ENCODE measurements around the gene WWC2.

WWC2 gene

DNA sequence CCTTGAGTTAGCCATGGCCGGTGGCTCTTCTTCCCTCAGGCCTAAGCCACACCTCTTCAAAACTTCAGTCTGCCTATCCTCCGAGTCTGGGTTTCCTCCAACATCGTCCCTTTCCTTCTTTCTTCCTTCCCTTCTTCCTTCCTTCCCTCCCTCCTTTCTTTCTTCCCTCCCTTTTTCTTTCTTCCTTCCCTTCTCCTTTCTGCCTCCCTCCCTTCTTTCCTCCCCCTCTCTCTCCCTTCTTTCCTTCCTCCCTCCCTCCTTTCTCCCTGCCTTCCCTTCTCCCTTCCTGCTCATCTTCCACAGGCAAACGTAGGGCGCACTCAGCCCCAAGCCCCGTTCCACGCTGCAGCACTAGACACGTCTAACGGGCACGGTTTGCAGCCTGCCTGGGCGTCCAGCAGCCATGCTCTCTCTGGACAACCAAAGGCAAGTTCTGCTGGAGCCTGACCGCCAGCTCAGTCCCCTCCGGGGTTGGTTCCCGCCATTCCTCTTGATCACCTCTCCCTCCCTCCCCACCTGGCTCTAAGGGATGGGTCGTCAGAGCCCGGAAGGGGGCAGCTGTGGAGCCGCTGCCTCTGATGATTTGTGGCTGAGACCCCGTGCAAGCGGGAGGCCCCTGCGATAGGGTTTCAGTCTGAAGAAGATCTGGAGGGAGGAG lies 257.2 kb downstream of the WWC2 start:
- H3K4me3 ChIP-seq (ENCODE audit: insufficient read depth, low read length, poor library complexity, severe bottlenecking) = no peak overlapping the region
- H3K4me2 ChIP-seq (ENCODE audit: low read depth, low read length, poor library complexity, severe bottlenecking) = no peak overlapping the region
- H3F3A ChIP-seq (ENCODE audit: insufficient read depth) = no peaks in the 10 kb centered on the region
- no peak overlapping the region for H3K27ac ChIP-seq (ENCODE audit: low read depth, low read length)
- no peaks in the 10 kb centered on the region for H4K20me1 ChIP-seq (ENCODE audit: low read depth, low read length)
- H3K9ac ChIP-seq (ENCODE audit: low read length) = no peak overlapping the region
- no peak for TF ChIP-seq EZH2phosphoT487 (conservative IDR thresholded peaks at IDR 0.05; ENCODE audit: low read length)
- TF ChIP-seq, protein P1, sequence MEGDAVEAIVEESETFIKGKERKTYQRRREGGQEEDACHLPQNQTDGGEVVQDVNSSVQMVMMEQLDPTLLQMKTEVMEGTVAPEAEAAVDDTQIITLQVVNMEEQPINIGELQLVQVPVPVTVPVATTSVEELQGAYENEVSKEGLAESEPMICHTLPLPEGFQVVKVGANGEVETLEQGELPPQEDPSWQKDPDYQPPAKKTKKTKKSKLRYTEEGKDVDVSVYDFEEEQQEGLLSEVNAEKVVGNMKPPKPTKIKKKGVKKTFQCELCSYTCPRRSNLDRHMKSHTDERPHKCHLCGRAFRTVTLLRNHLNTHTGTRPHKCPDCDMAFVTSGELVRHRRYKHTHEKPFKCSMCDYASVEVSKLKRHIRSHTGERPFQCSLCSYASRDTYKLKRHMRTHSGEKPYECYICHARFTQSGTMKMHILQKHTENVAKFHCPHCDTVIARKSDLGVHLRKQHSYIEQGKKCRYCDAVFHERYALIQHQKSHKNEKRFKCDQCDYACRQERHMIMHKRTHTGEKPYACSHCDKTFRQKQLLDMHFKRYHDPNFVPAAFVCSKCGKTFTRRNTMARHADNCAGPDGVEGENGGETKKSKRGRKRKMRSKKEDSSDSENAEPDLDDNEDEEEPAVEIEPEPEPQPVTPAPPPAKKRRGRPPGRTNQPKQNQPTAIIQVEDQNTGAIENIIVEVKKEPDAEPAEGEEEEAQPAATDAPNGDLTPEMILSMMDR (IDR thresholded peaks at IDR 0.05; ENCODE audit: insufficient read depth, low read length, poor library complexity, severe bottlenecking) = no peak
- H3K27me3 ChIP-seq (ENCODE audit: low read length) = no peaks in the 10 kb centered on the region
- H3K79me2 ChIP-seq (ENCODE audit: insufficient read depth, low read length) = no peaks in the 10 kb centered on the region
- H3K9me2 ChIP-seq (replicated peaks; ENCODE audit: insufficient read depth, low read length) = no peaks in the 10 kb centered on the region
- H2AFZ ChIP-seq (ENCODE audit: low read depth, low read length, severe bottlenecking) = no peak overlapping the region
- no peaks in the 10 kb centered on the region for H3K36me3 ChIP-seq (ENCODE audit: low read length)
- H3K9me3 ChIP-seq (ENCODE audit: insufficient read depth, low read length) = no peaks in the 10 kb centered on the region

DNA sequence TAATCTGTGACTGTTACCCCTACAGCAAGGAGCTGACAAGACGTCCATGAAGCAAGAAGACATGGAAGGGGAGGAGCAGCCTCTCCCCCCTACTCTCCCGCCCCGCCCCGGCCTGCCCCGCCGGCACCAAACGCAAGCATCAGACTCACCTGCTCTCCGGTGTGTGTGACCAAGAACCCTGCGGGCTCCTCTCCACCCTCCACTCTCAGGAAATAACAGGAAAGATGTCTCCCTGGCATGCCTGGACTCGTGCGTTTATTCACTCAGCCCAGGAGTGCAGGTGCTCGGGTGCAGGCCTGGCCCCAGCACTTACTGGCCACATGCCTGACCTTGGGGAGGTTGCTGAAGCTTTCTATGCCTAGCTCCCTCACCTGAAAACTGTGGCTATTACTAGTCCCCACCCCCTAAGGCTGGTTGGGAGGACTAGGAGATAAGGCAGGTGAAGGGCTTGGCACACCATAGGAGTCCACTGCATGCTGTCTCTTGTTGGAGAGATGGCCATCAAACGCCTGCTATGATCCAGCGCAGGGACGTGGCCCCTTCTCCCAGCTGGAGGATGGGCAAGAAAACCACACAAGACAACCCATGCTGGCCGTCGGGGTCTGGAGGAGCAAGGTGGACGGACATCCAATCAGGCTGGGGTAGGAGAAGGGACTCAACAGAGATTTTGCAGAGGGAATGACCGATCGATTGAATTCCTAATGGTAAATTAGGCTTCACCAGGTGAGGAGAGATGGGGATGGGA lies 258.0 kb downstream of the WWC2 start:
- Histone ChIP-seq H3K27me3 (ENCODE audit: low read length) (no peaks in the 10 kb centered on the region), H3K4me2 (ENCODE audit: low read depth, low read length, poor library complexity, severe bottlenecking) (no peak overlapping the region), H3K36me3 (ENCODE audit: low read length) (no peaks in the 10 kb centered on the region), H3K9me2 (replicated peaks; ENCODE audit: insufficient read depth, low read length) (no peaks in the 10 kb centered on the region), H2AFZ (ENCODE audit: low read depth, low read length, severe bottlenecking) (no peak overlapping the region), H3K9ac (ENCODE audit: low read length) (no peak overlapping the region), H3K27ac (ENCODE audit: low read depth, low read length) (no peak overlapping the region), H4K20me1 (ENCODE audit: low read depth, low read length) (no peaks in the 10 kb centered on the region), H3K4me3 (ENCODE audit: insufficient read depth, low read length, poor library complexity, severe bottlenecking) (no peak overlapping the region), H3F3A (ENCODE audit: insufficient read depth) (no peaks in the 10 kb centered on the region), H3K79me2 (ENCODE audit: insufficient read depth, low read length) (no peaks in the 10 kb centered on the region), H3K9me3 (ENCODE audit: insufficient read depth, low read length) (no peaks in the 10 kb centered on the region)
- TF ChIP-seq, protein P1 (IDR thresholded peaks at IDR 0.05; ENCODE audit: insufficient read depth, low read length, poor library complexity, severe bottlenecking) = no peak
- no peak for TF ChIP-seq EZH2phosphoT487 (conservative IDR thresholded peaks at IDR 0.05; ENCODE audit: low read length)

DNA sequence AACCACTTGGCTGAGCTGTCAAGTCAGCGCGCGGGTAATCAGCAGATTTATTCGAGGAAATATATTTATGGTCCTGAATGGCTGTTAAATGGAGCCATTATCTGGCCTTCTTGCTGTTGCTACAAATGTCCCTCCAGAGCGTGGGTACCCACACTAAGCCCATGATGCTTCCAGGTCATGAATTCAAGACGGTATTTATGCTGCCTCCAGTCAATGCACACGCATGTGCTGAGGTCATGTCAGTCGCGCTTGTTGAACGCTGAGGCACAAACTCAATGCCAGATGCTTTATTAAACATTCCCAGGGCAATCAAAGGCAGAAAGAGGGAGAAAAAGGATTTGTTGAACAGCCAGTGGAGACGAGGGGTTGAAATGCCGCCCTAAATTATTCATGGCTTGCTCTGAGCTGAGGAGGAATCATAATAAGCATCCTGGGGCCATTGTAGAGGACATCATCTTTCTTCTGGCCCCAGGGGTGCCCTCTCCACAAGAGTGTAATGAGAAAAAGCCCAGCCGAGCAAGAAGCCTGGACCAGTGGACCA lies 259.2 kb downstream of the WWC2 start:
- no peak for TF ChIP-seq EZH2phosphoT487 (conservative IDR thresholded peaks at IDR 0.05; ENCODE audit: low read length)
- H3F3A ChIP-seq (ENCODE audit: insufficient read depth) = no peaks in the 10 kb centered on the region

More for the DNA sequence above, 259.2 kb downstream of the WWC2 start:
- H3K9ac ChIP-seq (ENCODE audit: low read length) = no peak overlapping the region
- H3K27me3 ChIP-seq (ENCODE audit: low read length) = no peaks in the 10 kb centered on the region
- no peak overlapping the region for H3K4me2 ChIP-seq (ENCODE audit: low read depth, low read length, poor library complexity, severe bottlenecking)
- no peaks in the 10 kb centered on the region for H4K20me1 ChIP-seq (ENCODE audit: low read depth, low read length)
- H3K9me2 ChIP-seq (replicated peaks; ENCODE audit: insufficient read depth, low read length) = no peaks in the 10 kb centered on the region
- H3K27ac ChIP-seq (ENCODE audit: low read depth, low read length) = no peak overlapping the region
- no peak overlapping the region for H2AFZ ChIP-seq (ENCODE audit: low read depth, low read length, severe bottlenecking)
- no peak overlapping the region for H3K4me3 ChIP-seq (ENCODE audit: insufficient read depth, low read length, poor library complexity, severe bottlenecking)
- no peaks in the 10 kb centered on the region for H3K9me3 ChIP-seq (ENCODE audit: insufficient read depth, low read length)
- no peaks in the 10 kb centered on the region for H3K36me3 ChIP-seq (ENCODE audit: low read length)
- H3K79me2 ChIP-seq (ENCODE audit: insufficient read depth, low read length) = no peaks in the 10 kb centered on the region
